Neural progenitor cell (in vitro differentiated cells): ENCODE results near the gene ZXDC. TPM values are rescaled to one million over a fixed set of nuclear protein-coding genes. Genes with fewer than 3 reads are reported as not detected.

Experiments used
- DNase-seq: peaks from one replicate; pipeline ENCODE4 v3.0.0-alpha.2; 2016; ENCODE audit warnings: low spot score
- H2AFZ ChIP-seq: fragments of 200-600 bp; sonication (generic); replicated peaks from 2 replicates; pipeline ENCODE4 v1.6.1; 2016; ENCODE audit warnings: antibody characterized with exemption
- H3F3A ChIP-seq: fragments of 200-600 bp; sonication (generic); 2 replicates; pipeline ENCODE4 v1.6.1; 2016; ENCODE audit warnings: antibody characterized with exemption, low read depth
- H3K27ac ChIP-seq: fragments of 200-600 bp; sonication (generic); 2 replicates; pipeline ENCODE4 v1.5.1; 2016; ENCODE audit warnings: mild to moderate bottlenecking
- H3K27me3 ChIP-seq: fragments of 200-600 bp; sonication (generic); 2 replicates; pipeline ENCODE4 v1.6.1; 2016; ENCODE audit warnings: mild to moderate bottlenecking, moderate library complexity
- H3K36me3 ChIP-seq: fragments of 200-600 bp; sonication (generic); 2 replicates; pipeline ENCODE4 v1.5.1; 2016
- H3K4me1 ChIP-seq: fragments of 200-600 bp; sonication (generic); 2 replicates; pipeline ENCODE4 v1.6.1; 2016; ENCODE audit warnings: mixed run types
- H3K4me2 ChIP-seq: fragments of 200-600 bp; sonication (generic); 2 replicates; pipeline ENCODE4 v1.6.1; 2016
- H3K4me3 ChIP-seq: fragments of 200-600 bp; sonication (generic); 2 replicates; pipeline ENCODE4 v1.5.1; 2016
- H3K79me2 ChIP-seq: fragments of 200-600 bp; sonication (generic); 2 replicates; pipeline ENCODE4 v1.6.1; 2016; ENCODE audit warnings: low read depth
- H3K9ac ChIP-seq: fragments of 200-600 bp; sonication (generic); 2 replicates; pipeline ENCODE4 v1.6.1; 2016
- H3K9me3 ChIP-seq: fragments of 200-600 bp; sonication (generic); 2 replicates; pipeline ENCODE4 v1.5.1; 2016; ENCODE audit warnings: low read depth
- H4K20me1 ChIP-seq: fragments of 200-600 bp; sonication (generic); 2 replicates; pipeline ENCODE4 v1.6.1; 2016; ENCODE audit warnings: low read depth
- H3K27ac Mint-ChIP-seq: 3 replicates; pipeline ENCODE4 v1.8.0; 2021; ENCODE audit warnings: mixed read lengths
- H3K27me3 Mint-ChIP-seq: 2 replicates; pipeline ENCODE4 v1.8.0; 2022; ENCODE audit warnings: low read depth, mild to moderate bottlenecking, inconsistent platforms, moderate library complexity, mixed read lengths; ENCODE audit not compliant: insufficient read depth
- H3K36me3 Mint-ChIP-seq: 3 replicates; pipeline ENCODE4 v1.8.0; 2021; ENCODE audit warnings: mixed read lengths
- H3K4me1 Mint-ChIP-seq: 3 replicates; pipeline ENCODE4 v1.8.0; 2021; ENCODE audit warnings: mixed read lengths
- H3K4me3 Mint-ChIP-seq: 3 replicates; pipeline ENCODE4 v1.8.0; 2021; ENCODE audit warnings: mild to moderate bottlenecking, moderate library complexity, mixed read lengths
- H3K9me3 Mint-ChIP-seq: 3 replicates; pipeline ENCODE4 v1.8.0; 2020; ENCODE audit warnings: mixed read lengths
- CTCF ChIP-seq: fragments of 200-600 bp; sonication (generic); IDR thresholded peaks from 2 replicates; pipeline ENCODE4 v1.5.1; 2017; ENCODE audit warnings: antibody characterized with exemption, mild to moderate bottlenecking
- EZH2 ChIP-seq: fragments of 200-600 bp; sonication (generic); IDR thresholded peaks from 2 replicates; pipeline ENCODE4 v1.6.1; 2017; ENCODE audit warnings: antibody characterized with exemption, mild to moderate bottlenecking, moderate library complexity
- EZH2phosphoT487 ChIP-seq: fragments of 200-600 bp; sonication (generic); IDR thresholded peaks from 2 replicates; pipeline ENCODE4 v1.6.1; 2017; ENCODE audit warnings: antibody characterized with exemption
- total RNA-seq: library from RNA; depleted of rRNA; stranded (reverse); fragments of >200 nt; gene quantifications from 2 replicates; pipeline ENCODE4 v1.2.3, GENCODE V29; 2015; ENCODE audit warnings: low replicate concordance

ZXDC gene
- total RNA-seq, 1 donor from 2014 or later, result 12.4 TPM

- H3K4me1 Mint-ChIP-seq, result peaks cover 19% of the 10 kb centered on the region
- H3K27ac ChIP-seq, result no peak overlapping the region
- DNase-seq, result no peak
- no peaks in the 10 kb centered on the region for H3K27me3 ChIP-seq
- H3K36me3 Mint-ChIP-seq, result peaks cover 37% of the 10 kb centered on the region
- no peaks in the 10 kb centered on the region for H3K9me3 Mint-ChIP-seq
- H3K9me3 ChIP-seq, result no peaks in the 10 kb centered on the region
- peaks cover 6% of the 10 kb centered on the region for H3K36me3 ChIP-seq
- peaks cover 18% of the 10 kb centered on the region for H4K20me1 ChIP-seq
- TF ChIP-seq EZH2phosphoT487, result no peak
- TF ChIP-seq CTCF, result no peak
- no peak for TF ChIP-seq EZH2
- no peak overlapping the region for H3K4me3 Mint-ChIP-seq
- H2AFZ ChIP-seq, result no peak overlapping the region
- no peak overlapping the region for H3K27ac Mint-ChIP-seq
- H3F3A ChIP-seq, result no peaks in the 10 kb centered on the region
- H3K4me2 ChIP-seq, result no peak overlapping the region
- peaks cover 21% of the 10 kb centered on the region for H3K79me2 ChIP-seq
- H3K9ac ChIP-seq, result no peak overlapping the region
- no peaks in the 10 kb centered on the region for H3K27me3 Mint-ChIP-seq
- no peak overlapping the region for H3K4me3 ChIP-seq
- no peaks in the 10 kb centered on the region for H3K4me1 ChIP-seq
Measured at GRCh38 chr3:126456211-126456610, 19.5 kb downstream of the ZXDC start.

GRCh38 chr3:126454437-126455198 is 21.1 kb downstream of the ZXDC start:
- no peaks in the 10 kb centered on the region for H3K9me3 ChIP-seq
- Mint-ChIP-seq H3K27ac (no peak overlapping the region), H3K27me3 (peaks cover 3% of the 10 kb centered on the region), H3K4me1 (peaks cover 19% of the 10 kb centered on the region), H3K4me3 (peak overlapping the region; percentile 3), H3K9me3 (no peaks in the 10 kb centered on the region), H3K36me3 (peaks cover 35% of the 10 kb centered on the region)
- H3K4me1 ChIP-seq, result no peaks in the 10 kb centered on the region
- peaks cover 18% of the 10 kb centered on the region for H4K20me1 ChIP-seq
- no peaks in the 10 kb centered on the region for H3K27me3 ChIP-seq
- peaks cover 13% of the 10 kb centered on the region for H3K79me2 ChIP-seq
- H3K4me3 ChIP-seq, result no peak overlapping the region
- no peak for TF ChIP-seq CTCF
- TF ChIP-seq EZH2phosphoT487, result no peak
- no peak for TF ChIP-seq EZH2
- no peak for DNase-seq
- H3K36me3 ChIP-seq, result peaks cover 4% of the 10 kb centered on the region
- no peak overlapping the region for H3K9ac ChIP-seq
- no peak overlapping the region for H2AFZ ChIP-seq
- H3K27ac ChIP-seq, result no peak overlapping the region
- no peaks in the 10 kb centered on the region for H3F3A ChIP-seq
- no peak overlapping the region for H3K4me2 ChIP-seq

- H2AFZ ChIP-seq, result no peak overlapping the region
- peaks cover 19% of the 10 kb centered on the region for H3K4me1 Mint-ChIP-seq
- peaks cover 35% of the 10 kb centered on the region for H3K36me3 Mint-ChIP-seq
- peaks cover 18% of the 10 kb centered on the region for H4K20me1 ChIP-seq
- peaks cover 3% of the 10 kb centered on the region for H3K27me3 Mint-ChIP-seq
- peaks cover 13% of the 10 kb centered on the region for H3K79me2 ChIP-seq
- DNase-seq, result no peak
- no peaks in the 10 kb centered on the region for H3F3A ChIP-seq
- peak overlapping the region; percentile 3 for H3K4me3 Mint-ChIP-seq
- H3K4me2 ChIP-seq, result no peak overlapping the region
- H3K4me1 ChIP-seq, result no peaks in the 10 kb centered on the region
- no peak overlapping the region for H3K27ac Mint-ChIP-seq
- H3K27ac ChIP-seq, result no peak overlapping the region
- TF ChIP-seq CTCF, result no peak
- TF ChIP-seq EZH2, result no peak
- TF ChIP-seq EZH2phosphoT487, result no peak
- H3K9ac ChIP-seq, result no peak overlapping the region
- no peaks in the 10 kb centered on the region for H3K9me3 Mint-ChIP-seq
- no peaks in the 10 kb centered on the region for H3K9me3 ChIP-seq
- H3K27me3 ChIP-seq, result no peaks in the 10 kb centered on the region
- no peak overlapping the region for H3K4me3 ChIP-seq
- H3K36me3 ChIP-seq, result peaks cover 4% of the 10 kb centered on the region
Measured at GRCh38 chr3:126454025-126454424, 21.7 kb downstream of the ZXDC start.
